Mononuclear cell (primary cell): ENCODE data around the gene CTNNA3. TPM values are rescaled to one million over a fixed set of nuclear protein-coding genes. Genes with fewer than 3 reads are reported as not detected.

Source experiments
- H3K27me3 ChIP-seq: 2 replicates; pipeline ENCODE4 v1.6.0; 2011; ENCODE audit warnings: low read length, control low read depth; ENCODE audit not compliant: insufficient read depth
- H3K4me1 ChIP-seq: 2 replicates; pipeline ENCODE4 v1.5.1; 2011; ENCODE audit warnings: mild to moderate bottlenecking, low read length, control low read depth; ENCODE audit not compliant: insufficient read depth
- H3K4me3 ChIP-seq: 2 replicates; pipeline ENCODE4 v1.5.1; 2011; ENCODE audit warnings: mild to moderate bottlenecking, low read length, moderate library complexity
- H3K9me3 ChIP-seq: 2 replicates; pipeline ENCODE4 v1.5.1; 2011; ENCODE audit warnings: low read depth, mild to moderate bottlenecking, control low read depth, low read length
- total RNA-seq: library from RNA; depleted of rRNA; stranded (reverse); fragments of >200 nt; gene quantifications from one replicate; pipeline ENCODE4 v1.2.3, GENCODE V29; 2012

Gene CTNNA3
- total RNA-seq, 1 donor = 0.42 TPM

DNA sequence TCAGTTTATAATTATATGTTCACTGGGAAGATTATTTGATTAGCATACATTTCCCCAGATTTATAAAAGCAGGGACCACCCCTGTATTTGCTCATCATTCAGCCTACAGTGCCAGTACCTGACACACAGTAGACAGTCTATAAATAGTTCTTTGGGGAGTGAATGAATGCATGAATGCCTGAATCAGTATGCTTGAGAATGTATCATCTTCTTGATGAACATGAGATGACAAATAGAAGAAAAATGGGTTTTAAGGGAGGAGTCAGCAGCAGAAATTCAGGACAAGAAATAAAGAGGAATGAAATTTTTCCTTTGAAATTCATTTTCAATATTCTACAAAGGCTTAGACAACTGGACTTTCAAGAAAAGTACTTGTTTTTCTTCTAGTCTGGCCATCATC lies 1066.0 kb downstream of the CTNNA3 start:
- H3K4me3 ChIP-seq = no peak overlapping the region
- H3K27me3 ChIP-seq = no peaks in the 10 kb centered on the region
- H3K4me1 ChIP-seq = no peaks in the 10 kb centered on the region
- no peaks in the 10 kb centered on the region for H3K9me3 ChIP-seq

DNA sequence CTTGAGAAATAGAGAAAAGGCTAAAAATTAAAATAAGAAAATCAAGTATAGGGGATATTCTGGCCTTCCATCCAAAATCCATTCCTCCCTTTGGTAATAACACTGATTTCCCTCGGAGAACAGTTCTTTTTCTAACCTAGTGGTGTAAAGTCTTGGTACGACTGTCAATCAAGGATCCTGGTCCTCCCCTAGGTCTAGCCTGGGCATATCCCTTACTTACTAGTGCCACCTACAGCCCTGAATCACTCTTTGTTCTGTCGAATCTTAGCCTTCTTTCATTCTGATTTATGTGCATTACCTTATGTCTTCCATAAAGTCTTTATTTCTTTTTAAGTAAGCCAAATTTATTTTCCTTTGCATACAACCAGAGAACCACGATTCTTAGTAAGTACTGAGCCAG lies 1068.8 kb downstream of the CTNNA3 start:
- H3K4me1 ChIP-seq = no peaks in the 10 kb centered on the region
- H3K4me3 ChIP-seq = no peak overlapping the region
- no peaks in the 10 kb centered on the region for H3K9me3 ChIP-seq
- H3K27me3 ChIP-seq = no peaks in the 10 kb centered on the region

DNA sequence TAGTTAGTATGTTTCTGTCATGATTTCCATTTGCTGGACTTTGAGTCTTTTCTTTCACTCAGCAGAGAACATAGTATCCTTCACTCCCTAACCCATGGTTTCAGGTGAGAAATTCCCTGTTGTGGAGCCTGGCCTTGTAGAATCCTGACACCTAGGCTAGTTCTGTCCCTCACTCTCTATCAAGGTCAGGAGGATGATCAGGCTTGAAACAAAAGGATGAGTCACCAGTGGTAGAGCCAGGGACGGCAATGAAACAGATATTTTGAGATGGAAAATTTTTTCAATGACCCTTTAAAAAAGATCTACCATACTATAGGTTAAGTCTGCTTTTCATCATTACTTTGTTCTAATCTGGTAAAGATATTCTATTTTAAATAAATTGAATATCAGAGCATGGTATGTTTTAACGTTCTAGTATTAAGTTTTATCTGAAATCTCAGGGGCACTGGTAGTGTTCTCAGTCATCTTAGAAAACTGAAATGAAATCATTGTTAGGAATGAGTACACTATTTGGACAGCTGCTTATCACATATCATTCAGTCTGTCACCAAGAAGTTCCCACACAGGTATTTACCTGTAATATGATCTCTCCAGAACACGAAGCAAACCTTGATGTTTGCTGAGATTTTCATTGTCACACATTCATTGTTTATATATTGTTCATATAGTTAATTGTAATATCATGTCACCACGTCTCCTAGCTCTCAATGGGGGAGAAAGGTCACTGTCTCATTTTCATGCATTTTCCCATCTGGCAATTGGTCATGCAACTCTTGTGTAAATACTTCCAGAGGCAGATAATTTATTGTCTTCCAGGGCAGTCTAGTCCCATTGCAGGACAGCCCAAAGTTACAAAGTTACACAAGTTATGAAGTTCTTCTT lies 1070.0 kb downstream of the CTNNA3 start:
- Histone ChIP-seq H3K9me3 (no peaks in the 10 kb centered on the region), H3K4me1 (no peaks in the 10 kb centered on the region), H3K27me3 (no peaks in the 10 kb centered on the region), H3K4me3 (no peak overlapping the region)

DNA sequence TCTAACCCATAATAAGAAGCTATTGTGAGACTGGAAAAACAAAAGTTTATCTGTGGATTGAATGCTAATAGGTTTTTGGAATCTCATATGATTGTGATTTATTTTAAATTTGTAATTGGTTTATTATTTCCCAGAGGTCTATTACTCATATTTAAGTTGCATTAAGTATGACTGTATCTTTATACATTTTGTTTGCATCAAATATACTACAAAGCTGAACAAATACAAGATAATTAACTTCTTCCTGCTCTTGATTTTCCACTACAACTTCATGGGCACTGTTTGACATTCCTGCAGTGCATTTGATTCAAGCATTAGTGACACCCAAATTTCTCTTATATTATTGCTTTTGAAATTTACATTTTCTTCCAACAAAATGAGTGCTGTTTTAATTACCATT lies 1073.9 kb downstream of the CTNNA3 start:
- H3K4me3 ChIP-seq = no peak overlapping the region
- H3K4me1 ChIP-seq = no peaks in the 10 kb centered on the region
- no peaks in the 10 kb centered on the region for H3K9me3 ChIP-seq
- H3K27me3 ChIP-seq = no peaks in the 10 kb centered on the region

DNA sequence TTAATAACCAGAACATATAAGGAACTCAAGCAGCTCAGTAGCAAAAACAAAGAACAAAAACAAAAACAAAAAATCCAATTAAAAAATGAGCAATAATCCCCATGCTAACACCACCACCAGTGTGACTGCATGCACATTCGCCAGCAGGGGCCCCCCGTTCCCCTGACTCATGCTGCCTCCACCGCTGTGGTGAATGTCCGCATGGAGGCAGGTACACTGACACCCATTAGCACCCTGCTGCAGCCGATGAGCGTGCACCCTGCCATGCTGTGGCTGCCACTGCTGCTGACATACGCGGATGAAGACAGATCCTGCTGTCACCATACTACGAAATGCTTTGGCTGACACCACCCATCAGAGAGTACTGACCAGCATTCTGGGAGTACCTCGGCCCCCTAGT lies 1091.8 kb downstream of the CTNNA3 start:
- Histone ChIP-seq H3K4me3 (no peak overlapping the region), H3K4me1 (no peaks in the 10 kb centered on the region), H3K27me3 (no peaks in the 10 kb centered on the region), H3K9me3 (peaks cover 18% of the 10 kb centered on the region)

DNA sequence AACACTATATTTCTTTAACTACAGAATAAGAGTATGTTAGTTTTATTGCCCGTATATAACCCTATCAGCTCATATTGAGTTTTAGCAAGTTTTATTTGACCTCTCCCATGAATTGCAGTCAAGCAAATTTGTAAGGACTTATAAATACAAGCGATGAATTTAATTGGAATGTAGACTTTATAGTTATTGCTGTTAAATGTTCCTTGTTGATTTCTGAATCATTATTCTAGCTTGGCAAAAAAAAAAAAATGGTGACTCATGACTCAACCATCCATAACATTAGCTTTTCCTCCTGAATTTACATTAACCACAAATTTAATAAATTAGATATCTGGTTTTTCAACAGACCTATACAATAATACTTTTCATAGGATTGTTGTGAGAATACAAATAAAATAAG lies 1104.1 kb downstream of the CTNNA3 start:
- Histone ChIP-seq H3K9me3 (no peaks in the 10 kb centered on the region), H3K27me3 (no peaks in the 10 kb centered on the region), H3K4me1 (no peaks in the 10 kb centered on the region), H3K4me3 (no peak overlapping the region)

DNA sequence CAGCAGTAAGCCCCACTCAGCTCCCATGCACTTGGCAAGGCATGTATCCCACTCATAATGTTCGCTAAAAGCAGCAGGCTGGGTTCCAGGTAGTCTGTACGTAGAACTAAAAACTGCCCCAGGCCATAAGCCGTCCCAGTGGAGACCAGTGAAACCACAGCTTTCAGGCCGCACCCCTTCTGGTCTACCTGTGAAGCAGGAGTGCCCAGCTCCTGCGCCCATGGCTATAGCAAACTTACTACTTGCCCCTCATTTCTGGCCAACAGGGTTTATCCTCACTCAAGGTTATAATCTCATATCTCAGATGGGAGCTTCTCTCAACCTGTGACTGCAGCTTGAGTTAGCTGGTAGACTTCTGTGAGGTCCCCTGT lies 1108.3 kb downstream of the CTNNA3 start:
- Histone ChIP-seq H3K4me3 (no peak overlapping the region), H3K27me3 (no peaks in the 10 kb centered on the region), H3K4me1 (no peaks in the 10 kb centered on the region), H3K9me3 (no peaks in the 10 kb centered on the region)

DNA sequence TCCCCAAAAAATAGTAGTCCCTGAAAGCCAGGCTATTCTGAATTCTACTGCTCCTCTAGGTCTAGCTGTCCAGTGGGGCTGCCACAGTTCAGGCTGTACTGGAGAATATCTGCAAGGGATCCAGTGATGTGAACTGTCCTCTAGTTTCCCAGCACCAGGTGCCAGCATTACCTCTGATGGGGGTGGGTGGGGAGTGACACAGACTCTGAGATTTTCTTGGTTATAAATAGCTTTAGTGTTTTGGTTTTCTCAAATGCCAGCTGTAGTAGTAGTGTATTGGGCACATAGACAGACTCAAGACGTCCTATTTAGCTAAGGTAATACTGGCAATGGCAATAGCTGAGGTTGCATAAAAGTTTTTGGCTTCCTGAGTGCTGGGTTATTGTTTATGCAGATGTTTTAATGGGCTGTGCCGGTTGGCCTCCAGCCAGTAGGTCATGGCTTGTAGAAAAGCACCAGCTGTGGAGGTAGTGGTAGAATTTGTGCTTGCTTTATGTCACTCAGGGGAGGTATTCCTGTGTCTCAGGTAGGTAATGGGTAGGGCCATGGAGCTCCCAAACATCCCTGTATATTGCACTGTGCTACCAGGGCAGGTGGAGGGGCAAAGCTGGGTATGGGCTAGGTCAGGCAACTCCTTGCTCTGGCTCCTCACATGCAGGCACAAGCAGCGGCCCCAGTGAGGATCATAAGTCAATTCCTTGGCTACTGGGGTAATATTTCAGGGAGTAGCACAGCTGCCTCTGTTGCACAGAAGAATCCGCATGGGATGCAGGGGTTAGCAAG lies 1108.9 kb downstream of the CTNNA3 start:
- no peaks in the 10 kb centered on the region for H3K9me3 ChIP-seq
- H3K4me3 ChIP-seq = no peak overlapping the region
- no peaks in the 10 kb centered on the region for H3K27me3 ChIP-seq
- H3K4me1 ChIP-seq = no peaks in the 10 kb centered on the region

DNA sequence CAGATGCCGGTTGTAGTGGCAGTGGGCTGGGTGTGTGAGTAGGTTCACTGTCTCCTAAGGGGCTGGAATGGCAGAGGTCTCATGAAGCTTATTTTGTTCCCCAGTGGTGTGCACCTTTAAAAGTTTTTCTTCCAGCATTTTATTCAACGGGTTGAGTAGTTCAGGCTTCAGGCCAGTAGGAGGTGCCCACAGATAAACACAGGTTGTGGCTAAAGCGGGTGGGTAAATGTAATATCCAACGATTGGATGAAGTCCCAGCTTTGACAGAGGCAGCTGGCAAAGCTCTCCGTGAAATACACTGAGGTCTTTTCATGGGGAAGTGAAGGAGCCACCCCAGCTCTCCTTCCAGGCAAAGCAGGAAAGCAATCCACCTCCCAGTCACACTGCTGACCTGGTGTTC lies 1109.9 kb downstream of the CTNNA3 start:
- H3K4me3 ChIP-seq = no peak overlapping the region
- no peaks in the 10 kb centered on the region for H3K9me3 ChIP-seq
- H3K27me3 ChIP-seq = no peaks in the 10 kb centered on the region
- no peaks in the 10 kb centered on the region for H3K4me1 ChIP-seq

DNA sequence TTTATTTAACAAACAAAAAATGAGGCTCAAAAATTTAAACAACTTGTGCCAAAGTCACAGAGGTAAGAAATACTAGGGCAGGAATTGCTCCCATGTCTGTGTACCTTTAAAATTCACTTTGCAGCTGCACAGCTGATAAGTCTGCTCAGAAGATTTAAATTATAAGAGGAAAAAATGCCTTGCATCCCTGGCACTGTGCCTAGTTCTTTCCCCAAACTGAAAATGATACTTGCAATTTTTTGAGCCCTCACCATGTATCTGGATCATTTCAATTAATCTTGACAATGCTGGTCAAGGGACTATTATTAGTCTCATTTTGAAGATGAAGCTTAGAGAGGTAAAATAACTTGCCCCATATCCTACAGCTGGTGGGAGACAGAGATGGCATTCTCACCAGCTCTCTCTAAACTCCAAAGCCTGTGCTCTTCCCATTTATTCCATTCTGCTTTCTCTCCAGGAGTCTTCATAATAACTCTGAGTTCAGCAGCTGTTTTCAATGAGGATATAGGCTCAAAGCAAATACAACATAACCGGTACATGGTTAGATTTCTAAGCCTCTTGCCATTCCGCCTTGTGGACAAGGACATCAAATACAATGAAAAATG lies 1120.6 kb downstream of the CTNNA3 start:
- no peaks in the 10 kb centered on the region for H3K4me1 ChIP-seq

DNA sequence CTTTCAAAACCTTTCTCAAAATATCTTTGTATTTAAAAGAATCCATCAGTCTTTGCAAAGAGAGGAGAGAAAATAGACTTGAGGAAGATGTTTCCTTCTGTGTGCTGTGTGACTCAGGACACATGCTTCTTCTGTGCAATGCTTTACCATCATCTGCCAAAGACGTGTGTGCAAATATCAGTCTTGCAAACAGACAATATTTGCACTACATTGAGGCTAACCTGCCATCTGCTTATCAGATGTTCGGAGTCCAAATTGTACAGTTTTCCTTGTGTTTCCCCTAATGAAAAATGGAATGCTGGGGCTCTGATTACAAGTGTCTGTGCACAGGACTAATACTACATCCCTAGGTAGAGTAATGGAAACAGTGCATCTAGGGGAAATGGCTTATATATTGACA lies 1123.3 kb downstream of the CTNNA3 start:
- Histone ChIP-seq H3K4me3 (no peak overlapping the region), H3K4me1 (no peaks in the 10 kb centered on the region), H3K27me3 (no peaks in the 10 kb centered on the region), H3K9me3 (no peaks in the 10 kb centered on the region)

More for the DNA sequence above, 1120.6 kb downstream of the CTNNA3 start:
- no peak overlapping the region for H3K4me3 ChIP-seq
- no peaks in the 10 kb centered on the region for H3K27me3 ChIP-seq
- peaks cover under 1% of the 10 kb centered on the region for H3K9me3 ChIP-seq

DNA sequence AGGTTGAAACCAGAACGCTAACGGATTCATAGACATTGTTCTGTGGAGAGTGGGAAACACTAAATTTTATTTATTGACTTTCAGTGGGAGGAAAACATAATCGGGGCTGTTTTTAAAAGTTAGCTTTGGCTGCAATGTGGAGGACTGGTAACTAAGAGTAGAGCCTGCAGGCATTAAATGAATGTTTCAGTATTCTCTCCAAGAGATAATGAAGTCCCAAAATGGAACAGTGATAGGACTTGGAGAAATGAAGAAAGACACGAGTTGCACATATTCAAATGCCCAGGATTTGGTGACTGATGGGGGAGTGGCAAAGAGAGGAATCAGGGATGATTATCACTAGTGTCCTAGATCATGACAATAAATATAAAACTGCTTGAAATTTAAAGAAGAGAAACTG lies 1130.0 kb downstream of the CTNNA3 start:
- Histone ChIP-seq H3K9me3 (no peaks in the 10 kb centered on the region), H3K4me1 (no peaks in the 10 kb centered on the region), H3K27me3 (no peaks in the 10 kb centered on the region), H3K4me3 (no peak overlapping the region)

DNA sequence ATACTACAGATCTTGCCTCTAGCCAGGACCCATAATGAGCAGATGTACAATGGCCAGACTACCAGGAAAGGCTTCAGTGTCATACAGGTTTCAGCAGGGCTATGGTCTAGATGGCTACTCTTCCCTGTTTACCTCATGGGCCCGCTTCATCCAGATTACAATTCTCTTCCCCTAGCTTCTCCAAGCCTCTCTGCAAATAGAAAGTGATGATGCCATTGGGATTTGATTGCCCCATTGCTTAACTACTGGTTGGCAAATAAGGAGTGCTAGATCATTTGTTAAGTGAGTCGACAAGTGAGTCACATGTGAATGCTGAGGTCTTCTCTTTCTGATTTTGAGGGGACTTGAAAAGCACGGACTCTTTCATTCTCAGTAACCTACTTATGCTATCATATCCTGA lies 1131.7 kb downstream of the CTNNA3 start:
- Histone ChIP-seq H3K4me1 (no peaks in the 10 kb centered on the region), H3K9me3 (no peaks in the 10 kb centered on the region), H3K27me3 (no peaks in the 10 kb centered on the region), H3K4me3 (no peak overlapping the region)

DNA sequence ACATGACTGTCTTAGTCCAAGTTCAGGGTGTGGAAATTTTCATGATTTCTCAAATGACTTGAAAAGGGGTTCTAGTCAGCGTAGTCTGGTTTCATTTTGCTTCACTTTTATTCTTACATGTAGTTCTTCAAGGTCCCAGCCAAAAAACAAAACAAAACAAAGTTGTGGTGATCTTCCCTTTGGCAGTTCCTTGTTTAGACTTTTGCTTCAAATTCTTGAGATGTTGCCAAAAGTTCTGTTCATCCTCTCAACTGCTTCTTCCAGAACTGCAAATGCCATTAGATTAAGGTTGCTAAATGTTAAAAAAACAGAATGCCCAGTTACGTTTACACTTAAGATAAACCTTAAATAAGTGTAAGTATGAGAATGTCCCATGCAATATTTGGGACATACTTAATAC lies 1140.9 kb downstream of the CTNNA3 start:
- H3K4me1 ChIP-seq = no peaks in the 10 kb centered on the region
- no peaks in the 10 kb centered on the region for H3K9me3 ChIP-seq
- no peak overlapping the region for H3K4me3 ChIP-seq
- H3K27me3 ChIP-seq = no peaks in the 10 kb centered on the region

DNA sequence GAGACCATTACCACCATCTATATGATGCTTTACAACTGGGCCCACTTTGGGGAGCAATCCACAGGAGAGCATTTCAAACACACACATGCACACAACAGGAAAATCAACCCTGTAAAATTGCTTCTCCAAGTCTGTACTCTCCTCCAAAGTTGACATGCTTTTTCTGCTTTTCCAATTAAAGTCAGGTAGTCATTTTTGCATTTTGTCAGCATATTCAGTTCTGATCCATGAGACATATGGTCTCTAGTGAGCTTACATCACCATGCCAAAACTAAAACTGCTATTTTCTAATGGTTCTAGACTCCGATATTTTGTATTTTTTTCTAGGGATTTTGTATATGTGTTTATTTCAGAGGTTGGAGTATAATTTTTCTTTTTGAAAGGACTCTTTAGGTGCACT lies 1143.7 kb downstream of the CTNNA3 start:
- Histone ChIP-seq H3K4me1 (no peaks in the 10 kb centered on the region), H3K9me3 (no peaks in the 10 kb centered on the region), H3K27me3 (no peaks in the 10 kb centered on the region), H3K4me3 (no peak overlapping the region)
